Kidney epithelial cell (primary cell): ENCODE data around the gene EPB41L4B. TPM values are rescaled to one million over a fixed set of nuclear protein-coding genes. Genes with fewer than 3 reads are reported as not detected.

Experiments used
- DNase-seq: peaks from one replicate; pipeline ENCODE4 v3.0.0-alpha.2; 2010; ENCODE audit warnings: low read depth
- H3K27me3 ChIP-seq: 2 replicates; pipeline ENCODE4 v1.6.0; 2011; ENCODE audit warnings: low read length; ENCODE audit not compliant: control insufficient read depth, insufficient read depth
- H3K36me3 ChIP-seq: 2 replicates; pipeline ENCODE4 v1.5.1; 2011; ENCODE audit warnings: low read length; ENCODE audit not compliant: control insufficient read depth, insufficient read depth
- H3K4me3 ChIP-seq: 2 replicates; pipeline ENCODE4 v1.5.1; 2011; ENCODE audit warnings: low read depth, mild to moderate bottlenecking, control low read depth, low read length
- total RNA-seq: library from RNA; depleted of rRNA; stranded (reverse); fragments of >200 nt; gene quantifications from 2 replicates; pipeline ENCODE4 v1.2.3, GENCODE V29; 2015
- TF ChIP-seq, protein P1 (sequence below): IDR thresholded peaks from 2 replicates; pipeline ENCODE4 v1.5.1; 2011; ENCODE audit warnings: mild to moderate bottlenecking, moderate library complexity, low read length, control low read depth, inconsistent platforms; ENCODE audit not compliant: insufficient read depth, poor library complexity, severe bottlenecking

The EPB41L4B gene
- total RNA-seq, 1 donor from 2014 or later = 11.0 TPM

DNA sequence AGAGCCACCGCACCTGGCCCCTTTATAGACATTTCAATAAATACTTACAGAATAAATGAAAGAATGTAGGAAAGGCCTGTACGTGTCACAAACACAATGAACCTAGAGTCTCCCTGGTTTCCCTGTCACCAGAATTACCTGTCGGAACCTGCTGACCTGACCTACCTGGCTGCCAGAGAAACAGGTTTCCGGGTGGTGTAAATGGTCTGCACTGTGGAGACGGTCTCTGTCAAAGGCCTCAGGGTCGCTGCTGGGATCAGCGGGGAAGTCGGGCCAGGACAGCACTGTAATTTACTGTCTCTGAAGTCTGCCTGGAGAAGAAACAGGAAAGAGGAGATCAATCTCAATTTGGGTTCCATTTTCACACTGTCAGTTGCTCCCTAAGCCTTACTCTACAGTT lies 144.5 kb downstream of the EPB41L4B start:
- no peaks in the 10 kb centered on the region for H3K27me3 ChIP-seq
- DNase-seq = no peak

DNA sequence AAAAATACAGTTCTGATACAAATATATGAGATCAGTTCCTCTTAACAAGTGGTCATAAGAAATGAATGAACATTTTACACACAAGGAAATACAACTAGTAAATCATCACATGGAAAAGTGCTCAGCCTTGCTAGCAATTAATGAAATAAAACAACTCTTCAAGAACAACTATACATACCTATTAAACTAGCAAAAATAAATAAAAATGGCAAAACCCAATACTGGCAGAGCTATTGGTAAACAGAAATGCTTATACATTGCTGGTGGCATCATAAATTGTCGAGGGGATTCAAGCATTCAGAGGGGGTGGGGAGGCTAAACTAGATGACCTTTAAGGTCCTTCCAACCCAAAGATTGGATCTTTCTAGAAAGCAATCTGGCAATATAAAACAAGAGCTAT lies 147.9 kb downstream of the EPB41L4B start:
- TF ChIP-seq, protein P1, sequence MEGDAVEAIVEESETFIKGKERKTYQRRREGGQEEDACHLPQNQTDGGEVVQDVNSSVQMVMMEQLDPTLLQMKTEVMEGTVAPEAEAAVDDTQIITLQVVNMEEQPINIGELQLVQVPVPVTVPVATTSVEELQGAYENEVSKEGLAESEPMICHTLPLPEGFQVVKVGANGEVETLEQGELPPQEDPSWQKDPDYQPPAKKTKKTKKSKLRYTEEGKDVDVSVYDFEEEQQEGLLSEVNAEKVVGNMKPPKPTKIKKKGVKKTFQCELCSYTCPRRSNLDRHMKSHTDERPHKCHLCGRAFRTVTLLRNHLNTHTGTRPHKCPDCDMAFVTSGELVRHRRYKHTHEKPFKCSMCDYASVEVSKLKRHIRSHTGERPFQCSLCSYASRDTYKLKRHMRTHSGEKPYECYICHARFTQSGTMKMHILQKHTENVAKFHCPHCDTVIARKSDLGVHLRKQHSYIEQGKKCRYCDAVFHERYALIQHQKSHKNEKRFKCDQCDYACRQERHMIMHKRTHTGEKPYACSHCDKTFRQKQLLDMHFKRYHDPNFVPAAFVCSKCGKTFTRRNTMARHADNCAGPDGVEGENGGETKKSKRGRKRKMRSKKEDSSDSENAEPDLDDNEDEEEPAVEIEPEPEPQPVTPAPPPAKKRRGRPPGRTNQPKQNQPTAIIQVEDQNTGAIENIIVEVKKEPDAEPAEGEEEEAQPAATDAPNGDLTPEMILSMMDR = no peak
- H3K36me3 ChIP-seq = no peaks in the 10 kb centered on the region
- no peak for DNase-seq
- H3K27me3 ChIP-seq = no peaks in the 10 kb centered on the region
- no peak overlapping the region for H3K4me3 ChIP-seq

More for the DNA sequence above, 144.5 kb downstream of the EPB41L4B start:
- TF ChIP-seq, protein P1 = no peak
- no peaks in the 10 kb centered on the region for H3K36me3 ChIP-seq
- no peak overlapping the region for H3K4me3 ChIP-seq

DNA sequence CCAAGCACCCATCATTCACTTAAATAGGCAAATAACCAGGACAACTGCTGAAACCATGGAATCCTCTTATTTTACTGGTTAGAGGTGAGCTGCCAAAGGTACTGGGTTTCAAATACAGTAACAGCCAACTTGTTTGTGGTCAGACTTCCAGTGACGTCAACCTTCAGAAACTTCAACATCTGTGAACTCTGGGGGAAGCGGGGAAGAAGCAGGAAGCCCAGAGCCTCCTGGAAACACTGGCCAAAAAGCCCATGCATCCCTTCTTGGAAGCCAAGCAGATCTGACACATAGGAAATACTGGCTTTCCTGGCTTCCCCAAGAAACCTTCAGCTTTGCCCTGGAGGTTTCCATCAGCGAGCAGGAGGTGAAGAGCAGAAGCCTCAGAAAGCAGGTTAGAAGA lies 148.9 kb downstream of the EPB41L4B start:
- TF ChIP-seq, protein P1 = no peak
- no peak for DNase-seq
- H3K36me3 ChIP-seq = no peaks in the 10 kb centered on the region
- H3K27me3 ChIP-seq = peaks cover 6% of the 10 kb centered on the region
- H3K4me3 ChIP-seq = no peak overlapping the region

DNA sequence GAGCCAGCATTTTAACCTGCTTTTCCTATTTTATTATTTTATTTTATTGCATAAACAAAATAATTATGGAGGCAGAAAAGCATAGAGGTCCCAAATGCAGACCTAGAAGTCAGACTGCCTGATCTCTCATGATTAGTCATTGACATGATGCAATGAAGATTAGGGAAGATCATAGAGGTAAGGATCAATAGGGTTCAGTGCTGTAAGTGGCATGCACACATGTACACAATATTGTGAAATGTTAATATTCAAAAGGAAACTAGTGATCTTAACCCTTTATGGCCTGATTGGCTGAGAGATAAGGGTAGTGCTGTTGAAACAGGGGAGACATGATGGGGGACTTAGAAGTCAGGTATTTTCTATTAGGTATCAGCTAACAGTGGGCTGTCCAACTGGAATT lies 152.7 kb downstream of the EPB41L4B start:
- no peak for DNase-seq
- Histone ChIP-seq H3K27me3 (peaks cover 11% of the 10 kb centered on the region), H3K36me3 (no peaks in the 10 kb centered on the region), H3K4me3 (no peak overlapping the region)
- TF ChIP-seq, protein P1 = no peak

DNA sequence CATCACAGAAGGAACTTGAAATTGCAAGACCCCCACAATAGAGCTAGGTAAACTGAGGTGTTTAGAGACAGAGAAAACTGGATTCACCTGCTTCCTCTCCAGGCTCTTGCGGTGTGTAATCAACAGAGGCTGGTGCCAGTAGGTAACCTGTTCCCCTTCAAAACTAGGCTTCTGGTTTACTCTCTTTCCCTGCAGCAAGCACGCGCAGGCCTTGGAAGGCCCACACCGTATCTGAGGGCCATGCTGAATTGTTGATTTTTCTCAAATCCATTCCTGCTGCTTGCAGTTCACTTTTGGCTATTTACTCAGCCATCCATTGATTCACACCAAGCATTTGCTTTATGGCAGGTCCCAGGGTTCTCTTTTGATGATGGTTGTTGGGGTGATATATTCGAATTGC lies 153.1 kb downstream of the EPB41L4B start:
- peaks cover 11% of the 10 kb centered on the region for H3K27me3 ChIP-seq
- H3K4me3 ChIP-seq = no peak overlapping the region
- DNase-seq = no peak
- H3K36me3 ChIP-seq = no peaks in the 10 kb centered on the region
- TF ChIP-seq, protein P1 = no peak
